WTC11 (cell line): Measurements from ENCODE around the gene LHX3. TPM values are rescaled to one million over a fixed set of nuclear protein-coding genes. Genes with fewer than 3 reads are reported as not detected.

Experiments
- ATAC-seq: fragments of 200-7000 bp; cut with Tn5 transposase; 2 replicates; pipeline ENCODE4 v1.10.0; 2021; ENCODE audit warnings: mild to moderate bottlenecking, moderate library complexity
- CTCF ChIA-PET: fragments of 300-600 bp; sonication (Branson Sonifier 250); formaldehyde crosslinking; loops from one replicate; lab custom pipeline; 2021; ENCODE audit warnings: antibody characterized with exemption; lab: Charles Lee
- POLR2A ChIA-PET: fragments of 350-600 bp; sonication (Branson Sonifier 250); formaldehyde crosslinking; loops from one replicate; lab custom pipeline; 2021; ENCODE audit warnings: antibody characterized with exemption; lab: Charles Lee
- DNase-seq: peaks from one replicate; pipeline ENCODE4 v3.0.0; 2021; ENCODE audit warnings: low spot score
- H3K27ac Mint-ChIP-seq: 2 replicates; pipeline ENCODE4 v1.8.0; 2021; ENCODE audit warnings: mixed read lengths
- H3K27me3 Mint-ChIP-seq: 2 replicates; pipeline ENCODE4 v1.8.0; 2021; ENCODE audit warnings: low read depth, mild to moderate bottlenecking, moderate library complexity, mixed read lengths
- H3K36me3 Mint-ChIP-seq: 2 replicates; pipeline ENCODE4 v1.8.0; 2021; ENCODE audit warnings: mixed read lengths
- H3K4me1 Mint-ChIP-seq: 2 replicates; pipeline ENCODE4 v1.8.0; 2022; ENCODE audit warnings: mixed read lengths
- H3K4me3 Mint-ChIP-seq: 2 replicates; pipeline ENCODE4 v1.8.0; 2021; ENCODE audit warnings: mild to moderate bottlenecking, moderate library complexity, mixed read lengths
- H3K9me3 Mint-ChIP-seq: 2 replicates; pipeline ENCODE4 v1.8.0; 2021; ENCODE audit warnings: mixed read lengths
- AFF4 ChIP-seq: sonication (generic); formaldehyde crosslinking; IDR thresholded peaks from 2 replicates; pipeline ENCODE4 v1.8.1; 2023; ENCODE audit warnings: mild to moderate bottlenecking, missing genetic modification reagents, borderline replicate concordance
- ATF6 ChIP-seq: sonication (generic); formaldehyde crosslinking; IDR thresholded peaks from 2 replicates; pipeline ENCODE4 v1.8.1; 2023; ENCODE audit warnings: mild to moderate bottlenecking, missing genetic modification reagents
- E2F4 ChIP-seq: sonication (generic); formaldehyde crosslinking; IDR thresholded peaks from 2 replicates; pipeline ENCODE4 v1.8.1; 2022; ENCODE audit warnings: low read depth, mild to moderate bottlenecking, moderate library complexity, missing genetic modification reagents, borderline replicate concordance
- ETV6 ChIP-seq: sonication (generic); formaldehyde crosslinking; IDR thresholded peaks from 2 replicates; pipeline ENCODE4 v1.8.1; 2022; ENCODE audit warnings: mild to moderate bottlenecking, missing genetic modification reagents
- FOXJ3 ChIP-seq: sonication (generic); formaldehyde crosslinking; IDR thresholded peaks from 2 replicates; pipeline ENCODE4 v1.9.0; 2021; ENCODE audit warnings: missing genetic modification reagents, mild to moderate bottlenecking, borderline replicate concordance
- GRHL2 ChIP-seq: fragments of 250-450 bp; sonication (Bioruptor Pico); IDR thresholded peaks from 2 replicates; pipeline ENCODE4 v1.8.0; 2022; ENCODE audit warnings: mild to moderate bottlenecking, moderate library complexity; ENCODE audit not compliant: insufficient replicate concordance, severe bottlenecking
- GTF2I ChIP-seq: fragments of 250-450 bp; sonication (Bioruptor Pico); conservative IDR thresholded peaks from 2 replicates; pipeline ENCODE4 v1.4.0; 2021; ENCODE audit warnings: mild to moderate bottlenecking
- HMGA2 ChIP-seq: fragments of 250-450 bp; sonication (Bioruptor Pico); IDR thresholded peaks from 2 replicates; pipeline ENCODE4 v1.4.0; 2021; ENCODE audit warnings: mild to moderate bottlenecking, moderate library complexity
- IRF1 ChIP-seq: sonication (generic); formaldehyde crosslinking; IDR thresholded peaks from 2 replicates; pipeline ENCODE4 v1.8.0; 2023; ENCODE audit warnings: missing genetic modification reagents
- MLX ChIP-seq: sonication (generic); formaldehyde crosslinking; IDR thresholded peaks from 2 replicates; pipeline ENCODE4 v1.8.1; 2023; ENCODE audit warnings: mild to moderate bottlenecking, missing genetic modification reagents, moderate library complexity
- MYBL2 ChIP-seq: sonication (generic); formaldehyde crosslinking; IDR thresholded peaks from 2 replicates; pipeline ENCODE4 v1.8.1; 2023; ENCODE audit warnings: mild to moderate bottlenecking, moderate library complexity, missing genetic modification reagents
- NR1H2 ChIP-seq: sonication (generic); formaldehyde crosslinking; IDR thresholded peaks from 2 replicates; pipeline ENCODE4 v1.9.0; 2021; ENCODE audit warnings: mild to moderate bottlenecking, moderate library complexity, missing genetic modification reagents
- NR2C2 ChIP-seq: sonication (generic); formaldehyde crosslinking; IDR thresholded peaks from 2 replicates; pipeline ENCODE4 v1.8.0; 2022; ENCODE audit warnings: mild to moderate bottlenecking, missing genetic modification reagents
- OVOL2 ChIP-seq: fragments of 250-450 bp; sonication (Bioruptor Pico); IDR thresholded peaks from 2 replicates; pipeline ENCODE4 v1.9.0; 2021; ENCODE audit warnings: mild to moderate bottlenecking, borderline replicate concordance
- SMAD4 ChIP-seq: sonication (generic); formaldehyde crosslinking; IDR thresholded peaks from 2 replicates; pipeline ENCODE4 v1.8.0; 2022; ENCODE audit warnings: mild to moderate bottlenecking, missing genetic modification reagents
- SOX15 ChIP-seq: fragments of 250-450 bp; sonication (Bioruptor Pico); IDR thresholded peaks from 2 replicates; pipeline ENCODE4 v1.9.0; 2021; ENCODE audit warnings: mild to moderate bottlenecking
- STAT6 ChIP-seq: sonication (generic); formaldehyde crosslinking; conservative IDR thresholded peaks from 2 replicates; pipeline ENCODE4 v1.8.1; 2023; ENCODE audit warnings: mild to moderate bottlenecking, low read depth, missing genetic modification reagents, moderate library complexity
- TEAD1 ChIP-seq: sonication (generic); formaldehyde crosslinking; IDR thresholded peaks from 2 replicates; pipeline ENCODE4 v1.8.0; 2022; ENCODE audit warnings: mild to moderate bottlenecking, missing genetic modification reagents
- ZNF219 ChIP-seq: sonication (generic); formaldehyde crosslinking; IDR thresholded peaks from 2 replicates; pipeline ENCODE4 v1.8.0; 2023; ENCODE audit warnings: missing genetic modification reagents, mild to moderate bottlenecking, borderline replicate concordance
- ZNF317 ChIP-seq: sonication (generic); formaldehyde crosslinking; IDR thresholded peaks from 2 replicates; pipeline ENCODE4 v1.8.1; 2023; ENCODE audit warnings: low read depth, mild to moderate bottlenecking, moderate library complexity, missing genetic modification reagents, borderline replicate concordance
- total RNA-seq: library from RNA; stranded (reverse); gene quantifications from 3 replicates; pipeline ENCODE4 v1.2.3, GENCODE V29; 2021

LHX3 gene
- total RNA-seq, 1 experiment from 2014 or later: not detected

- no peaks in the 10 kb centered on the region for H3K9me3 Mint-ChIP-seq
- no peak for TF ChIP-seq TEAD1 (CRISPR knock-in tag)
- TF ChIP-seq HMGA2 (CRISPR knock-in tag): no peak
- TF ChIP-seq STAT6 (CRISPR knock-in tag): no peak
- TF ChIP-seq MLX (CRISPR knock-in tag): no peak
- TF ChIP-seq ZNF317 (CRISPR knock-in tag): no peak
- H3K4me3 Mint-ChIP-seq: peak overlapping the region; percentile 92
- H3K4me1 Mint-ChIP-seq: peaks cover 37% of the 10 kb centered on the region
- ChIA-PET POLR2A (interaction anchor here (0.9 kb wide), 1 partner anchor 24 kb away, joined by 3 read pairs; no protein-coding TSS in a partner anchor), CTCF (interaction anchor here (0.6 to 1.1 kb wide), 4 partner anchors 24 to 105 kb away, joined by 3 to 5 read pairs (median 4); no protein-coding TSS in a partner anchor)
- H3K27me3 Mint-ChIP-seq: peaks cover 7% of the 10 kb centered on the region
- DNase-seq (no peak), ATAC-seq (no peak)
- H3K36me3 Mint-ChIP-seq: no peaks in the 10 kb centered on the region
- peak overlapping the region; percentile 57 for H3K27ac Mint-ChIP-seq
These were observed 38.7 kb upstream of the LHX3 start for GRCh38 chr9:136243631-136244030.

- Mint-ChIP-seq H3K27me3 (peaks cover 7% of the 10 kb centered on the region), H3K9me3 (no peaks in the 10 kb centered on the region), H3K4me1 (peaks cover 36% of the 10 kb centered on the region), H3K27ac (peak overlapping the region; percentile 57), H3K36me3 (no peaks in the 10 kb centered on the region), H3K4me3 (peak overlapping the region; percentile 92; the same call in 1 of the 2 replicates)
- CTCF ChIA-PET: interaction anchor here (0.6 to 1.4 kb wide), 9 partner anchors 13 to 125 kb away, joined by 3 to 5 read pairs (median 4); no protein-coding TSS in a partner anchor
- POLR2A ChIA-PET: no interaction called here
- no peak for ATAC-seq
- no peak for TF ChIP-seq OVOL2
- no peak for TF ChIP-seq AFF4 (CRISPR knock-in tag)
- TF ChIP-seq ATF6: no peak
- no peak for TF ChIP-seq GRHL2 (CRISPR knock-in tag)
- DNase-seq: no peak
These were observed 38.1 kb upstream of the LHX3 start for GRCh38 chr9:136242918-136243525.

- POLR2A ChIA-PET: no interaction called here
- peaks cover 7% of the 10 kb centered on the region for H3K27me3 Mint-ChIP-seq
- TF ChIP-seq FOXJ3 (CRISPR knock-in tag) (no peak), ZNF219 (CRISPR knock-in tag) (no peak), MYBL2 (no peak), SOX15 (CRISPR knock-in tag) (no peak), GTF2I (no peak), E2F4 (no peak), NR2C2 (CRISPR knock-in tag) (no peak), NR1H2 (CRISPR knock-in tag) (no peak), ETV6 (no peak), IRF1 (CRISPR knock-in tag) (no peak), SMAD4 (CRISPR knock-in tag) (no peak)
These were observed 37.3 kb upstream of the LHX3 start for GRCh38 chr9:136242248-136242647.

More at GRCh38 chr9:136242248-136242647, 37.3 kb upstream of the LHX3 start:
- Mint-ChIP-seq H3K4me1 (peaks cover 28% of the 10 kb centered on the region), H3K9me3 (no peaks in the 10 kb centered on the region), H3K36me3 (no peaks in the 10 kb centered on the region), H3K4me3 (no peak overlapping the region), H3K27ac (no peak overlapping the region)
- DNase-seq (no peak), ATAC-seq (no peak)
- CTCF ChIA-PET: interaction anchor here (0.7 to 1.4 kb wide), 4 partner anchors 15 to 124 kb away, joined by 3 to 4 read pairs (median 4); no protein-coding TSS in a partner anchor
